K562 (cell line): ENCODE results near the gene FGR. TPM values are rescaled to one million over a fixed set of nuclear protein-coding genes. Genes with fewer than 3 reads are reported as not detected.

Experiments
- ATAC-seq: fragments of 200-7000 bp; cut with Tn5 transposase; 3 replicates; pipeline ENCODE4 v1.9.1; 2020; ENCODE audit warnings: moderate library complexity
- BruUV-seq: library from RNA; stranded (reverse); fragments of 400-500 nt; replicated peaks from 2 replicates; lab custom pipeline; 2021; lab: Mats Ljungman, UMichigan
- CTCF ChIA-PET: fragments of 300-600 bp; formaldehyde crosslinking; extraction: SDS; loops from one replicate; lab custom pipeline; 2021; ENCODE audit warnings: low intra/inter-chr PET ratio; lab: Yijun Ruan, JAX
- POLR2A ChIA-PET: fragments of 300-600, 350-650 bp; sonication (Branson Sonifier 250); formaldehyde crosslinking; extraction: SDS; loops from one replicate; lab custom pipeline; 2021; ENCODE audit warnings: antibody characterized with exemption, inconsistent platforms; lab: Yijun Ruan, JAX
- DNase-seq, 4 experiments: peaks; one replicate each; pipeline versions ENCODE4 v3.0.0 to v3.0.0-alpha.2; 2011 to 2018; ENCODE audit warnings: low spot score in 3 of 4, mixed read lengths in 3 of 4; ENCODE audit errors: extremely low read depth in 1 of 4
- FAIRE-seq: peaks from 2 replicates; lab custom pipeline; 2011; peaks lifted over from hg19 to GRCh38; lab: Jason Lieb, UNC
- H2AFZ ChIP-seq: 2 replicates; pipeline ENCODE4 v1.6.0; 2011; ENCODE audit warnings: low read depth, low read length, control low read depth, inconsistent platforms
- H3K27ac ChIP-seq: fragments of 200-600 bp; 3 replicates; pipeline ENCODE4 v1.8.0; 2011; ENCODE audit warnings: low read depth, mild to moderate bottlenecking, control low read depth, inconsistent platforms, low read length, moderate library complexity, mixed read lengths; ENCODE audit errors: extremely low read depth
- H3K27me3 ChIP-seq, 2 experiments: fragments of 300-600 bp in 1 of 2; 2 replicates in 1 of 2; 3 replicates in 1 of 2; pipeline versions ENCODE4 v1.6.0 to v1.8.0; 2011; ENCODE audit warnings: inconsistent platforms in 2 of 2, low read length in 2 of 2, mild to moderate bottlenecking in 1 of 2, mixed read lengths in 1 of 2, moderate library complexity in 1 of 2; ENCODE audit not compliant: control insufficient read depth in 2 of 2, insufficient read depth in 2 of 2
- H3K36me3 ChIP-seq: fragments of 300-600 bp; 3 replicates; pipeline ENCODE4 v1.8.0; 2011; ENCODE audit warnings: mild to moderate bottlenecking, low read length, inconsistent platforms; ENCODE audit not compliant: control insufficient read depth, insufficient read depth
- H3K4me1 ChIP-seq, 2 experiments: fragments of 200-600 bp in 1 of 2; replicated peaks in 1 of 2; 2 replicates in 1 of 2; 3 replicates in 1 of 2; pipeline versions ENCODE4 v1.5.1 to v1.8.0; 2011; ENCODE audit warnings: inconsistent platforms in 2 of 2, low read length in 2 of 2, mild to moderate bottlenecking in 1 of 2, mixed read lengths in 1 of 2, moderate library complexity in 1 of 2; ENCODE audit not compliant: control insufficient read depth in 2 of 2, insufficient read depth in 2 of 2
- H3K4me2 ChIP-seq: 2 replicates; pipeline ENCODE4 v1.6.1; 2011; ENCODE audit warnings: low read length, control low read depth, inconsistent platforms, mixed read lengths; ENCODE audit not compliant: insufficient read depth
- H3K4me3 ChIP-seq: fragments of 200-600 bp; sonication (generic), shearing (Covaris generic); 2 replicates; pipeline ENCODE4 v1.5.1; 2016; ENCODE audit warnings: control low read depth, inconsistent platforms
- H3K79me2 ChIP-seq: fragments of 200-600 bp; 3 replicates; pipeline ENCODE4 v1.8.0; 2011; ENCODE audit warnings: low read length, inconsistent platforms; ENCODE audit not compliant: control insufficient read depth, insufficient read depth
- H3K9ac ChIP-seq, 2 experiments: 2 replicates each; pipeline versions ENCODE4 v1.6.0 to v1.6.1; 2011; ENCODE audit warnings: low read depth in 2 of 2, low read length in 2 of 2, control low read depth in 1 of 2, inconsistent platforms in 1 of 2, mild to moderate bottlenecking in 1 of 2, mixed read lengths in 1 of 2; ENCODE audit not compliant: insufficient read depth in 1 of 2
- H3K9me1 ChIP-seq: one replicate; pipeline ENCODE4 v1.6.0; 2011; ENCODE audit warnings: inconsistent platforms, mild to moderate bottlenecking, low read length, moderate library complexity; ENCODE audit not compliant: control insufficient read depth, insufficient read depth
- H3K9me3 ChIP-seq: replicated peaks from 2 replicates; pipeline ENCODE4 v1.5.1; 2011; ENCODE audit warnings: low read depth, low read length, inconsistent platforms; ENCODE audit not compliant: control insufficient read depth, insufficient read depth
- H4K20me1 ChIP-seq: replicated peaks from 2 replicates; pipeline ENCODE4 v1.6.1; 2011; ENCODE audit warnings: low read length, inconsistent platforms, mixed read lengths; ENCODE audit not compliant: control insufficient read depth, insufficient read depth
- CHD1 ChIP-seq: fragments of 200-600 bp; sonication (generic); IDR thresholded peaks from one replicate; pipeline ENCODE4 v1.6.1; 2012; ENCODE audit warnings: mild to moderate bottlenecking, moderate library complexity, low read length, inconsistent platforms
- CSDE1 ChIP-seq, 2 experiments: fragments of 450-650 bp; IDR thresholded peaks; 2 replicates each; pipeline ENCODE4 v1.6.1; 2016; ENCODE audit warnings: mild to moderate bottlenecking in 1 of 2
- ESRRA ChIP-seq: fragments of 450-650 bp; IDR thresholded peaks from 2 replicates; pipeline ENCODE4 v1.6.1; 2014; ENCODE audit warnings: low read depth, mild to moderate bottlenecking, moderate library complexity, borderline replicate concordance
- RBFOX2 ChIP-seq: fragments of 200-400 bp; formaldehyde crosslinking; IDR thresholded peaks from 2 replicates; pipeline ENCODE4 v1.6.1; 2017; ENCODE audit warnings: low read depth, mild to moderate bottlenecking, low read length, moderate library complexity
- RNF2 ChIP-seq: sonication (generic); IDR thresholded peaks from 2 replicates; pipeline ENCODE4 v1.6.1; 2016
- TAF15 ChIP-seq: fragments of 200-400 bp; formaldehyde crosslinking; IDR thresholded peaks from 2 replicates; pipeline ENCODE4 v1.6.1; 2017; ENCODE audit warnings: mild to moderate bottlenecking, low read depth, low read length, moderate library complexity
- TBP ChIP-seq: optimal IDR thresholded peaks from 2 replicates; pipeline ENCODE3; 2011; ENCODE audit warnings: low read depth, low read length, improper control_type of control experiment
- ZBTB7A ChIP-seq: IDR thresholded peaks from 2 replicates; pipeline ENCODE4 v1.6.1; 2011; ENCODE audit warnings: low read depth, mild to moderate bottlenecking, low read length, moderate library complexity, borderline replicate concordance; ENCODE audit not compliant: control insufficient read depth
- ZNF174 ChIP-seq: fragments of 250-450 bp; sonication (Bioruptor Pico); IDR thresholded peaks from 2 replicates; pipeline ENCODE4 v1.4.0; 2020; ENCODE audit warnings: mild to moderate bottlenecking
- WGBS: fragments of 100-300 bp; shearing (Covaris generic); methylation state at CpG from one replicate; pipeline ENCODE4 v1.1.6; 2016; ENCODE audit warnings: low coverage, mixed read lengths; ENCODE audit not compliant: insufficient coverage; ENCODE audit errors: missing lambda C conversion rate; 5-methylcytosine and 5-hydroxymethylcytosine counted together
- in situ Hi-C: fragments of 300-500 bp; cut with MboI; formaldehyde crosslinking; loops from 4 replicates; pipeline ENCODE4 v1.15.0; 2018; ENCODE audit warnings: inconsistent platforms, mixed read lengths
- intact Hi-C: fragments of 100-400 bp; cut with micrococcal nuclease; formaldehyde crosslinking; loops from 2 replicates; pipeline ENCODE4 v1.14.2; 2022
- polyA plus RNA-seq, 8 experiments: library from polyadenylated mRNA; depleted of rRNA in 4 of 8; stranded (reverse) in 5 of 8; unstranded in 3 of 8; fragments of >200 nt; fragmentation: Nextera tagmentation in 2 of 8; fragmentation: Illumina TruSeq in 1 of 8; extraction: Ambion mirVana in 2 of 8; extraction: Trizol in 1 of 8; gene quantifications; 2 replicates each; pipeline versions ENCODE4 v1.2.1 to v1.2.3, GENCODE V29; 2011 to 2014; ENCODE audit warnings: inconsistent platforms in 1 of 8, missing spikeins in 1 of 8
- total RNA-seq, 7 experiments: library from RNA; depleted of rRNA in 6 of 7; stranded (reverse); fragments of >200 nt in 6 of 7; fragmentation: Illumina TruSeq in 2 of 7; extraction: Trizol in 2 of 7; gene quantifications; 2 replicates each; pipeline versions ENCODE4 v1.2.1 to v1.2.3, GENCODE V29; 2011 to 2021; ENCODE audit warnings: low replicate concordance in 1 of 7
- TF ChIP-seq, protein P1 (sequence below): fragments of 250-450 bp; sonication (Bioruptor Pico); IDR thresholded peaks from 2 replicates; pipeline ENCODE4 v1.9.0; 2021; ENCODE audit warnings: mild to moderate bottlenecking, inconsistent platforms
- TF ChIP-seq, protein P2 (sequence below): fragments of 250-450 bp; sonication (Bioruptor Pico); IDR thresholded peaks from 2 replicates; pipeline ENCODE4 v1.5.1; 2021; ENCODE audit warnings: mild to moderate bottlenecking
- TF ChIP-seq, protein P3 (sequence below): sonication (generic); formaldehyde crosslinking; IDR thresholded peaks from 2 replicates; pipeline ENCODE4 v1.8.1; 2023; ENCODE audit warnings: mild to moderate bottlenecking, missing genetic modification reagents

The FGR gene
- total and polyA plus RNA-seq, 9 of the 15 experiments (the other 6 are each of a cell fraction or from before 2014, with no cell fraction given): 0.04 to 0.11 TPM; not detected in 7

DNA sequence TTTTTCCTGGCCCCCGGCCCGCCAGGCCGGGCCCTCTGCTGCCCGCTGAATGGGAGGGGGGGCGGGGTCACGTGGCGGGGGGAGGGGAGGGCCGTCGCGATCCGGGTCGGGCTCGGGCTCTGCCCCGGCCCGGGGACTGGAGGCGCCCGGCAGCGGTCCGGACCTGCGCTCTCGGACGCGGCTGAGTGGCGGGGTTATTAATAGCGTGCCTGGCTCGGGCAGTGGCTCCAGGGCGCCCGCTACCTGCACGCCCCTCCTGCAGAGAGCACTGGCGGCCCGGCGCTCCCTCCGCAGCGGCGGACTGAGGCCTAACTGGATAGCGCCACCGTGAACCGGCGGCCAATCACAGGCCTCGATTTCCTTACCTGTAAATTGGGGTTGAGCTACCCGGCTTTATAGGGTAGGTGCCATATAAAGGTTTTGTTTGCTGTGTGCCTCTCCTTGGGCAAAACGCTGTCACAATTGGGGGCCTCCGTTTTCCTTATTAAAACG lies 59.1 kb downstream of the FGR start (continued):
- TF ChIP-seq, protein P1, sequence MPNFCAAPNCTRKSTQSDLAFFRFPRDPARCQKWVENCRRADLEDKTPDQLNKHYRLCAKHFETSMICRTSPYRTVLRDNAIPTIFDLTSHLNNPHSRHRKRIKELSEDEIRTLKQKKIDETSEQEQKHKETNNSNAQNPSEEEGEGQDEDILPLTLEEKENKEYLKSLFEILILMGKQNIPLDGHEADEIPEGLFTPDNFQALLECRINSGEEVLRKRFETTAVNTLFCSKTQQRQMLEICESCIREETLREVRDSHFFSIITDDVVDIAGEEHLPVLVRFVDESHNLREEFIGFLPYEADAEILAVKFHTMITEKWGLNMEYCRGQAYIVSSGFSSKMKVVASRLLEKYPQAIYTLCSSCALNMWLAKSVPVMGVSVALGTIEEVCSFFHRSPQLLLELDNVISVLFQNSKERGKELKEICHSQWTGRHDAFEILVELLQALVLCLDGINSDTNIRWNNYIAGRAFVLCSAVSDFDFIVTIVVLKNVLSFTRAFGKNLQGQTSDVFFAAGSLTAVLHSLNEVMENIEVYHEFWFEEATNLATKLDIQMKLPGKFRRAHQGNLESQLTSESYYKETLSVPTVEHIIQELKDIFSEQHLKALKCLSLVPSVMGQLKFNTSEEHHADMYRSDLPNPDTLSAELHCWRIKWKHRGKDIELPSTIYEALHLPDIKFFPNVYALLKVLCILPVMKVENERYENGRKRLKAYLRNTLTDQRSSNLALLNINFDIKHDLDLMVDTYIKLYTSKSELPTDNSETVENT (CRISPR knock-in tag): 0 out of 2 replicates have a peak, but pooled peaks have one; percentile 9
- no peak for TF ChIP-seq CHD1
- no peak for TF ChIP-seq RBFOX2
- TF ChIP-seq, all 486 proteins: peak for 5

DNA sequence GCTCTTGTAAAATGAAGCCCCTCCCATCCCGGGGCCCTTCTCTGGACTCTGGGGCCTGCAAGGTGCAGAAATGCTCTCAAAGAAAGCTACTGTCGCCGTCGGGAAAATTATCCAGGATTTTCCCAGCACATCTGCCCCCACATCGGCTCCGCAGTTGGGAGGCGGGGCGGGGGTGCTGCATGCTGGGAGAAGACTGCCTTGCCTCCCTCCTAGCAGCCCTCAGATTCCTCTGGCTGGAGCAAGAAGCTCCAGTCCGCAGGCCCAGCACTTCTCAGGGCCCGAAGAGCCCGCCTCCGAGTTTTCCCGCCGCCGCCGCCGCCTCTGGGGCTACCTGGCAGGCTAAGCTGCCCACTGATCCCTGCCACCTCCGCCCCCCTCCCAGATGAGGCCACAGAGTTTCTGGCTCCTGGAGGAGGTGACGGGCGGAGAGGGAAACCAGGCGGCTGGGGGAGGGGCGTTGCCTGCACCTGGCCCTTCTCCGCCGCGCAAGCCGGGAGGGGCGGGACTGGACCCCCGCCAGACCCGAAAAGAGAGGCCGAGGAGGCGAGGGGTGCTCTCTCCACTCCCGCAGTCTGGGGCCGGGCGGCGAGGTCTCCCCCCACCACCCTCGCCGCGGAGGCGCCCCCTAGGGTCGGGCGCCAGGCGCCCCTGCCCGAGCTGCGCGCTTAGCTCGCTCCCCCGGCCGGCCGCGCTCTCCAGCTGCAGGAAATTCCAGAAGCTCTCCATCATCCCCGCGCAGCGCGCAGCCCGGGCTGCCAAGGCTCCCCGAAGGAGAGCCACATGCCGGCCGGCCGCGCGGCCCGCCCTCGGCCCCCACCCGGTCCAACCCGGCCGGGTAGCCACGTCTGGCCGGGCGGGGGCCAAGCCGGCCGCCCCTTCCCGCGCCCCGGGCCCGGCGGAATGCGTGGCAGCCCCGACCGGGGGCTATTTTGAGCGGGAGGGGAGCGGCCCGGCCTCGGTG lies 59.8 kb downstream of the FGR start:
- FAIRE-seq (no peak), DNase-seq (peak; percentile 57 to 74 (median 65)), ATAC-seq (peak; percentile 36)
- H3K9me1 ChIP-seq: no peaks in the 10 kb centered on the region
- H3K4me2 ChIP-seq: peak overlapping the region; percentile 40; the same call in 1 of the 2 replicates
- H3K27me3 ChIP-seq: no peaks in the 10 kb centered on the region
- no TSS peak for BruUV-seq
- POLR2A ChIA-PET: interaction anchor here (0.6 to 1.0 kb wide), 3 partner anchors 12 to 23 kb away, joined by 3 to 4 read pairs (median 3); no protein-coding TSS in a partner anchor
- peaks cover 45 to 58% of the 10 kb centered on the region in 2 experiments for H3K4me1 ChIP-seq
- H3K9ac ChIP-seq: peak overlapping the region in 1 of 2 experiments; percentile 84; a peak in 2 of 4 replicates
- intact Hi-C loops: no loop called here
- in situ Hi-C loops: no loop called here
- peak overlapping the region; percentile 23 for H3K4me3 ChIP-seq
- H3K27ac ChIP-seq: peak overlapping the region; percentile 35; the same call in 1 of the 3 replicates
- 44% methylated on average over 31 of the region's 83 CpGs for WGBS
- CTCF ChIA-PET: no interaction called here
- H4K20me1 ChIP-seq: peaks cover 29% of the 10 kb centered on the region
- peak overlapping the region; percentile 18; the same call in 1 of the 2 replicates for H2AFZ ChIP-seq
- peaks cover 82% of the 10 kb centered on the region for H3K79me2 ChIP-seq
- no peaks in the 10 kb centered on the region for H3K9me3 ChIP-seq
- peaks cover 9% of the 10 kb centered on the region; the same call in 1 of the 3 replicates for H3K36me3 ChIP-seq
- TF ChIP-seq CSDE1 (IDR thresholded peaks at IDR 0.05) (no peak), ZBTB7A (peak; percentile 88), ESRRA (no peak), TBP (no peak), TAF15 (no peak), RNF2 (no peak), ZNF174 (CRISPR knock-in tag) (no peak)
- TF ChIP-seq, protein P2, sequence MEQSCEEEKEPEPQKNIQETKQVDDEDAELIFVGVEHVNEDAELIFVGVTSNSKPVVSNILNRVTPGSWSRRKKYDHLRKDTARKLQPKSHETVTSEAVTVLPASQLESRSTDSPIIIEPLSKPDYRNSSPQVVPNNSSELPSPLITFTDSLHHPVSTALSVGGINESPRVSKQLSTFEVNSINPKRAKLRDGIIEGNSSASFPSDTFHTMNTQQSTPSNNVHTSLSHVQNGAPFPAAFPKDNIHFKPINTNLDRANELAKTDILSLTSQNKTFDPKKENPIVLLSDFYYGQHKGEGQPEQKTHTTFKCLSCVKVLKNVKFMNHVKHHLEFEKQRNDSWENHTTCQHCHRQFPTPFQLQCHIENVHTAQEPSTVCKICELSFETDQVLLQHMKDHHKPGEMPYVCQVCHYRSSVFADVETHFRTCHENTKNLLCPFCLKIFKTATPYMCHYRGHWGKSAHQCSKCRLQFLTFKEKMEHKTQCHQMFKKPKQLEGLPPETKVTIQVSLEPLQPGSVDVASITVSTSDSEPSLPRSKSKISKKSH: no peak
- TF ChIP-seq, protein P3, sequence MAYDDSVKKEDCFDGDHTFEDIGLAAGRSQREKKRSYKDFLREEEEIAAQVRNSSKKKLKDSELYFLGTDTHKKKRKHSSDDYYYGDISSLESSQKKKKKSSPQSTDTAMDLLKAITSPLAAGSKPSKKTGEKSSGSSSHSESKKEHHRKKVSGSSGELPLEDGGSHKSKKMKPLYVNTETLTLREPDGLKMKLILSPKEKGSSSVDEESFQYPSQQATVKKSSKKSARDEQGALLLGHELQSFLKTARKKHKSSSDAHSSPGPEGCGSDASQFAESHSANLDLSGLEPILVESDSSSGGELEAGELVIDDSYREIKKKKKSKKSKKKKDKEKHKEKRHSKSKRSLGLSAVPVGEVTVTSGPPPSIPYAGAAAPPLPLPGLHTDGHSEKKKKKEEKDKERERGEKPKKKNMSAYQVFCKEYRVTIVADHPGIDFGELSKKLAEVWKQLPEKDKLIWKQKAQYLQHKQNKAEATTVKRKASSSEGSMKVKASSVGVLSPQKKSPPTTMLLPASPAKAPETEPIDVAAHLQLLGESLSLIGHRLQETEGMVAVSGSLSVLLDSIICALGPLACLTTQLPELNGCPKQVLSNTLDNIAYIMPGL (CRISPR knock-in tag): no peak
